Neuronal stem cell (in vitro differentiated cells): Measurements from ENCODE around the gene SARS2.
"Not testable (repeated sequence)": the region's sequence is repeated elsewhere in the genome, so short reads cannot be mapped to it uniquely, and the experiment has no call there.

Experiments
- DNase-seq: peaks from one replicate; pipeline ENCODE4 v3.0.0-alpha.2; 2013; ENCODE audit warnings: low spot score
- H2AFZ ChIP-seq: one replicate; pipeline ENCODE4 v1.6.1; 2013; ENCODE audit warnings: mild to moderate bottlenecking, low read length, inconsistent platforms
- H2AK5ac ChIP-seq: 2 replicates; pipeline ENCODE4 v1.6.1; 2013; ENCODE audit warnings: low read depth, mild to moderate bottlenecking, inconsistent platforms, low read length, moderate library complexity, mixed read lengths
- H2BK120ac ChIP-seq: 2 replicates; pipeline ENCODE4 v1.6.1; 2013; ENCODE audit warnings: low read depth, mild to moderate bottlenecking, inconsistent platforms, low read length, moderate library complexity, mixed read lengths
- H2BK12ac ChIP-seq: one replicate; pipeline ENCODE4 v1.6.1; 2013; ENCODE audit warnings: low read length, inconsistent platforms
- H2BK15ac ChIP-seq: 2 replicates; pipeline ENCODE4 v1.6.1; 2013; ENCODE audit warnings: mild to moderate bottlenecking, low read length, inconsistent platforms, mixed read lengths
- H2BK5ac ChIP-seq: one replicate; pipeline ENCODE4 v1.6.1; 2013; ENCODE audit warnings: inconsistent platforms, mild to moderate bottlenecking, low read length, moderate library complexity
- H3K14ac ChIP-seq: one replicate; pipeline ENCODE4 v1.6.1; 2013; ENCODE audit warnings: low read length, inconsistent platforms
- H3K18ac ChIP-seq: 2 replicates; pipeline ENCODE4 v1.6.1; 2013; ENCODE audit warnings: low read length, inconsistent platforms
- H3K23ac ChIP-seq: 2 replicates; pipeline ENCODE4 v1.6.1; 2013; ENCODE audit warnings: low read depth, mild to moderate bottlenecking, mixed read lengths, low read length, inconsistent platforms; ENCODE audit not compliant: poor library complexity
- H3K27ac ChIP-seq: replicated peaks from 3 replicates; pipeline ENCODE4 v1.5.1; 2013; ENCODE audit warnings: low read length, inconsistent platforms
- H3K27me3 ChIP-seq, 3 experiments: 2 replicates each; pipeline ENCODE4 v1.6.1; 2013; ENCODE audit warnings: low read length in 3 of 3, mild to moderate bottlenecking in 2 of 3, inconsistent platforms in 1 of 3, low read depth in 1 of 3, mixed read lengths in 1 of 3, moderate library complexity in 1 of 3; ENCODE audit not compliant: control insufficient read depth in 3 of 3, insufficient read depth in 3 of 3
- H3K36me3 ChIP-seq, 2 donors: replicated peaks in 1 of 2; 2 replicates each; pipeline ENCODE4 v1.6.1; 2013; ENCODE audit warnings: low read length in 2 of 2; ENCODE audit not compliant: control insufficient read depth in 2 of 2, insufficient read depth in 2 of 2
- H3K4ac ChIP-seq: 2 replicates; pipeline ENCODE4 v1.6.1; 2013; ENCODE audit warnings: inconsistent platforms, mild to moderate bottlenecking, low read length, moderate library complexity
- H3K4me1 ChIP-seq, 2 donors: 1 replicate in 1 of 2; 2 replicates in 1 of 2; pipeline ENCODE4 v1.6.1; 2013; ENCODE audit warnings: low read length in 2 of 2, low read depth in 1 of 2; ENCODE audit not compliant: control insufficient read depth in 2 of 2, insufficient read depth in 1 of 2
- H3K4me2 ChIP-seq: one replicate; pipeline ENCODE4 v1.6.1; 2013; ENCODE audit warnings: mild to moderate bottlenecking, low read length, inconsistent platforms; ENCODE audit not compliant: insufficient read depth, poor library complexity, severe bottlenecking
- H3K4me3 ChIP-seq, 2 donors: 2 replicates each; pipeline ENCODE4 v1.5.1; 2013; ENCODE audit warnings: low read length in 2 of 2, mild to moderate bottlenecking in 2 of 2, inconsistent platforms in 1 of 2, moderate library complexity in 1 of 2
- H3K79me1 ChIP-seq: one replicate; pipeline ENCODE4 v1.6.1; 2013; ENCODE audit warnings: low read depth, mild to moderate bottlenecking, inconsistent platforms, low read length, moderate library complexity
- H3K9ac ChIP-seq: one replicate; pipeline ENCODE4 v1.6.1; 2013; ENCODE audit warnings: mild to moderate bottlenecking, low read depth, low read length, inconsistent platforms; ENCODE audit not compliant: poor library complexity
- H3K9me3 ChIP-seq, 2 donors: replicated peaks in 1 of 2; 2 replicates each; pipeline versions ENCODE3 to v1.6.1; 2013; ENCODE audit warnings: low read length in 2 of 2, mild to moderate bottlenecking in 2 of 2, inconsistent platforms in 1 of 2, low read depth in 1 of 2, mixed read lengths in 1 of 2, moderate library complexity in 1 of 2; ENCODE audit not compliant: control insufficient read depth in 2 of 2, insufficient read depth in 1 of 2
- H4K8ac ChIP-seq: one replicate; pipeline ENCODE4 v1.6.1; 2013; ENCODE audit warnings: low read depth, mild to moderate bottlenecking, inconsistent platforms, low read length, moderate library complexity
- H4K91ac ChIP-seq: one replicate; pipeline ENCODE4 v1.6.1; 2013; ENCODE audit warnings: low read length, low read depth, mild to moderate bottlenecking, inconsistent platforms; ENCODE audit not compliant: poor library complexity
- WGBS, 2 donors: extraction: QIAGEN DNeasy Blood & Tissue Kit; methylation state at CpG; one replicate each; pipeline ENCODE4 v1.1.7; 2013; ENCODE audit warnings: missing lambda C conversion rate in 2 of 2, mixed read lengths in 1 of 2; ENCODE audit not compliant: insufficient read length in 2 of 2, insufficient replicate concordance in 1 of 2; ENCODE audit errors: extremely low coverage in 2 of 2; 5-methylcytosine and 5-hydroxymethylcytosine counted together

SARS2 gene

DNA sequence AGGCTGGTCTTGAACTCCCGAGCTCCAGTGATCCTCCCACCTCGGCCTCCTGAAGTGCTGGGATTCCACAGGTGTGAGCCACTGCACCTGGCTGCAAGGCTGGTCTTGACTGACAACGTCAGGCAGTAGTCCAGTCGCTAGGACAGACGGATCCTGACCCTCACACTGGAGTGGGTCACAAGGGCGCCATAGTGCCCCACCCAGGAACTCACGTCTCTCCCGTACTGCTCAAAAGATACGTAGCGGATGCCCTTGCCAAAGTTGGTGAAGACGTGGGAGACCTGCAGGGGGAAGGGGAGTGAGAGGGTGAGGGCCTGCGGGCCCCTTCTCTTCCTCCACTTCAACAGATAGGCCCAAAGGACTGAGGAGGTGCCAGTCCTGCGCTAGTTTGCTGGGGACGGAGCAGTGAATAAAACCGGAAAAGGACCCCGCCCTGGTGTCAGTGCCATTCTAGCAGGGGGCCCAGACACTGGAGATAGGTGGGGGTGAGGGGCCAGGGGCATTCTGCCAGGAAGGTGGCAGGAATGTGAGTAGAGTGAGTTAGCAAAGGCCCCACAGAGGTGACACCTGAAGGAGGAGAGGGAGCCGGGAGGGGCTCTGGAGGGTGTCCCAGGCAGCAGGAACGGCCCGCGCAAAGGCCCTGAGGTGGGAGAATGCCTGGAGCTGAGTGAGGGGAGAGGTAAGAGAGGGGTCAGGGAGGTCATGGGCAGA is 12.1 kb upstream of the SARS2 start:
- no peak overlapping the region for H3K27ac ChIP-seq
- peak overlapping the region; percentile 57 for H3K18ac ChIP-seq
- H3K14ac ChIP-seq: no peak overlapping the region
- H3K27me3 ChIP-seq: no peaks in the 10 kb centered on the region
- peaks cover 2% of the 10 kb centered on the region for H3K79me1 ChIP-seq
- H2AK5ac ChIP-seq: no peak overlapping the region
- H3K9ac ChIP-seq: no peak overlapping the region
- DNase-seq: no peak
- peak overlapping the region; percentile 43 for H3K23ac ChIP-seq
- WGBS, 2 donors: no CpG with 5 or more reads among the region's 20 CpGs
- H3K4ac ChIP-seq: no peak overlapping the region
- H2BK120ac ChIP-seq: peak overlapping the region; percentile 61
- H4K8ac ChIP-seq: no peak overlapping the region
- no peak overlapping the region for H2BK5ac ChIP-seq
- H4K91ac ChIP-seq: no peak overlapping the region
- no peak overlapping the region for H2BK15ac ChIP-seq
- H3K36me3 ChIP-seq: peaks cover 0 to 6% of the 10 kb centered on the region in 2 donors
- H3K4me3 ChIP-seq: no peak overlapping the region
- no peak overlapping the region for H2BK12ac ChIP-seq
- H3K4me1 ChIP-seq: no peaks in the 10 kb centered on the region
- no peak overlapping the region for H3K4me2 ChIP-seq
- H2AFZ ChIP-seq: no peak overlapping the region
- no peaks in the 10 kb centered on the region for H3K9me3 ChIP-seq

DNA sequence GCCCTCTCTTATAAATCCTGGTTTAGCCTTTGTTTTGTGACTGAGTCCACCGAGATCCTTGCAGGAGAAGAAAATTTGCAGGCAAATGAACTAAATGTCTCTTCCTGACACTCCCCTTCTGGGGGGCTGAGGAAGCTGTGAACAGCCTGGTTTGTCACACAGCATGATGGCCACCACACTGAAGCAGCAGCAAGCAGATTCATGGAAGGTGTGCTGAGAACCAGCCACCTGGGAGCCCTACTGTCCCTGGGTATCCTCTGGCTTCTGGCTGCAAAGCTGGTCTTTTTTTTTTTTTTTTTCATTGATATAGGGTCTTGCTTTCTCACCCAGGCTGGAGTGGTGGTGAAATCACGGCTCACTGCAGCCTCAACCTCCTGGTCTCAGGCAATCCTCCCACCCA is 11.4 kb upstream of the SARS2 start:
- H2BK12ac ChIP-seq: no peak overlapping the region
- H3K36me3 ChIP-seq: peaks cover 0 to 5% of the 10 kb centered on the region in 2 donors
- no peak overlapping the region for H3K23ac ChIP-seq
- no peak overlapping the region for H4K91ac ChIP-seq
- no peak overlapping the region for H2BK120ac ChIP-seq
- H3K4me2 ChIP-seq: no peak overlapping the region
- no peaks in the 10 kb centered on the region for H3K27me3 ChIP-seq
- DNase-seq: no peak
- H3K27ac ChIP-seq: no peak overlapping the region
- H4K8ac ChIP-seq: no peak overlapping the region
- no peak overlapping the region for H3K4me3 ChIP-seq
- no peak overlapping the region for H3K9ac ChIP-seq
- H3K9me3 ChIP-seq: no peaks in the 10 kb centered on the region
- WGBS, 2 donors: no CpG with 5 or more reads among the region's 2 CpGs
- no peak overlapping the region for H3K4ac ChIP-seq
- no peak overlapping the region for H2AK5ac ChIP-seq
- H3K18ac ChIP-seq: no peak overlapping the region
- no peak overlapping the region for H2AFZ ChIP-seq
- no peaks in the 10 kb centered on the region for H3K4me1 ChIP-seq
- peaks cover 2% of the 10 kb centered on the region for H3K79me1 ChIP-seq
- H3K14ac ChIP-seq: no peak overlapping the region
- H2BK5ac ChIP-seq: no peak overlapping the region
- no peak overlapping the region for H2BK15ac ChIP-seq

DNA sequence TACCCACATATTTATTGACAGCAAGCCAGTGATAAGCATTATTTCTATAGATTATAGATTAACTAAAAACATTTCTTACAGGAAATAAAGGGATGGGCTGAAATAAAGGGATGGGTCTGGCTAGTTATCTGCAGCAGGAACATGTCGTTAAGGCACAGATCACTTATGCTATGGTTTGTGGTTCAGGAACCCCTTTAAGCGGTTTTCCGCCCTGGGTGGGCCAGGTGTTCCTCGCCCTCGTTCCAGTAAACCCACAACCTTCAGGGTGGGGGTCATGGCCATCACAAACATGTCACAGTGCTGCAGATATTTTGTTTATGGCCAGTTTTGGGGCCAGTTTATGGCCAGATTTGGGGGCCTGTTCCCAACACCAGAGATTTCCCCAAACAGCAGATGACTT is 10.9 kb upstream of the SARS2 start:
- not testable (repeated sequence) for H4K8ac ChIP-seq, H3K4ac ChIP-seq, H2BK120ac ChIP-seq, H2BK15ac ChIP-seq, DNase-seq, H3K9ac ChIP-seq, H3K23ac ChIP-seq, H3K18ac ChIP-seq, H3K27ac ChIP-seq, H2AK5ac ChIP-seq, H3K4me2 ChIP-seq, H2BK5ac ChIP-seq, H4K91ac ChIP-seq, H3K27me3 ChIP-seq, H3K14ac ChIP-seq, H3K4me3 ChIP-seq, H3K9me3 ChIP-seq, H2AFZ ChIP-seq, H3K4me1 ChIP-seq, H3K36me3 ChIP-seq, H3K79me1 ChIP-seq, H2BK12ac ChIP-seq
- no CpG with 5 or more reads among the region's 5 CpGs for WGBS, 2 donors

DNA sequence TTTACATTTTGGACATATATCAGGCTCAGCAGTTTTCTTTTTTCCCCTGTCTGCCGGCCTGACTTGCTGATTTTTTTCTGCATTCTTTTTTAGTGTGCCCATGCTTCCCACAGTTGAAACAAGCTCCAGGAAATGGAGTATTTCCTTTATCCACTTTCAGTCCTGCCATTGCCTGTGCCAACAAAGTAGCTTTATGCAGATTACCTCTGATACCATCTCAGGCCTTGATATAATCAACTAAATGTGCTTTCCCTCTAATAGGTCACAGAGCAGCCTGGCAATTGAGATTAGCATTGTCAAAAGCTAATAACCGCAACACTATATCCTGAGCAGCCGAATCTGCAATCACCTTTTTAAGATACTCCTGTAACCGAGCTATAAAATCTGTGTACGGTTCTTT is 9.4 kb upstream of the SARS2 start:
- no peak overlapping the region for H2AFZ ChIP-seq
- no peak overlapping the region for H3K18ac ChIP-seq
- peaks cover 2% of the 10 kb centered on the region for H3K79me1 ChIP-seq

More for the DNA sequence above, 9.4 kb upstream of the SARS2 start:
- DNase-seq: no peak
- Histone ChIP-seq H3K36me3 (peaks cover 0 to 2% of the 10 kb centered on the region in 2 donors), H3K4me3 (no peak overlapping the region), H2BK120ac (no peak overlapping the region), H2BK15ac (no peak overlapping the region), H2BK12ac (no peak overlapping the region), H4K91ac (no peak overlapping the region), H3K4ac (no peak overlapping the region), H3K27me3 (no peaks in the 10 kb centered on the region), H3K9me3 (peaks cover under 1 to 4% of the 10 kb centered on the region in 2 donors), H3K23ac (no peak overlapping the region), H3K14ac (no peak overlapping the region), H3K27ac (no peak overlapping the region), H3K4me1 (no peaks in the 10 kb centered on the region), H2AK5ac (no peak overlapping the region), H3K4me2 (no peak overlapping the region), H2BK5ac (no peak overlapping the region), H3K9ac (no peak overlapping the region), H4K8ac (no peak overlapping the region)
- no CpG with 5 or more reads among the region's 5 CpGs for whole genome bisulfite sequencing, 2 donors
